Upper lobe of left lung (tissue), 4 donors: ENCODE measurements around the gene PLVAP.

Source experiments
- POLR2A ChIP-seq, 4 donors: fragments of 450-650 bp; IDR thresholded peaks; one replicate each; pipeline ENCODE4 v1.5.1; 2016 to 2017; ENCODE audit warnings: antibody characterized with exemption in 4 of 4, mild to moderate bottlenecking in 2 of 4
- POLR2AphosphoS5 ChIP-seq, 2 donors: sonication (generic); formaldehyde crosslinking; IDR thresholded peaks; one replicate each; pipeline ENCODE4 v1.5.1; 2017; ENCODE audit warnings: antibody characterized with exemption in 2 of 2
- TF ChIP-seq, protein P1 (sequence below), 6 experiments: fragments of 450-650 bp in 4 of 6; fragments of 200-600 bp in 2 of 6; sonication (generic) in 2 of 6; IDR thresholded peaks; one replicate each; pipeline ENCODE4 v1.5.1; 2016 to 2019; ENCODE audit warnings: antibody characterized with exemption in 6 of 6

DNA sequence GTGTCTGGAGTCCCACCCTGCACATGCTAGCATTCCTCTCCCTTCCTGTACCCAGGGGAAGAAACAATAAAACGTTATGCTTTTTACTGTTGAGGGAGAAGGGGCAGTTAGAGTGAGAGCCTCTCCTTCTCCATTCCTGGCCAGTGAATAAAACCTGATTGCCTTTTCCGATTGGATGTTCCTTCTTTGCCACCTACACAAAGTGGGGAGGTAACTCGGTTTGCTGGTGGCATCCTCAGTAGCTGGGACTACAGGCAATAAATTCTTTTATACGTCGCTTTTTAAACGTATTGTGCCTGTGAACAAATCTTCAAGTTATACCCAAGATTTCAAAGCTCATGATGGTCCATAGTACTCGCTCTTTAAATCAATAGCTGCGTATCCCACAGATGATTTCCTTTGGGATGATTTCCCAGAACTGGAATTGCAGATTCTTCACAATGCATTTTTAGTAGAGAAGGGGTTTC, 42.0 kb upstream of the PLVAP start:
- TF ChIP-seq POLR2A (IDR thresholded peaks at IDR 0.05) (no peak), POLR2AphosphoS5 (IDR thresholded peaks at IDR 0.05) (no peak)
- TF ChIP-seq, protein P1, sequence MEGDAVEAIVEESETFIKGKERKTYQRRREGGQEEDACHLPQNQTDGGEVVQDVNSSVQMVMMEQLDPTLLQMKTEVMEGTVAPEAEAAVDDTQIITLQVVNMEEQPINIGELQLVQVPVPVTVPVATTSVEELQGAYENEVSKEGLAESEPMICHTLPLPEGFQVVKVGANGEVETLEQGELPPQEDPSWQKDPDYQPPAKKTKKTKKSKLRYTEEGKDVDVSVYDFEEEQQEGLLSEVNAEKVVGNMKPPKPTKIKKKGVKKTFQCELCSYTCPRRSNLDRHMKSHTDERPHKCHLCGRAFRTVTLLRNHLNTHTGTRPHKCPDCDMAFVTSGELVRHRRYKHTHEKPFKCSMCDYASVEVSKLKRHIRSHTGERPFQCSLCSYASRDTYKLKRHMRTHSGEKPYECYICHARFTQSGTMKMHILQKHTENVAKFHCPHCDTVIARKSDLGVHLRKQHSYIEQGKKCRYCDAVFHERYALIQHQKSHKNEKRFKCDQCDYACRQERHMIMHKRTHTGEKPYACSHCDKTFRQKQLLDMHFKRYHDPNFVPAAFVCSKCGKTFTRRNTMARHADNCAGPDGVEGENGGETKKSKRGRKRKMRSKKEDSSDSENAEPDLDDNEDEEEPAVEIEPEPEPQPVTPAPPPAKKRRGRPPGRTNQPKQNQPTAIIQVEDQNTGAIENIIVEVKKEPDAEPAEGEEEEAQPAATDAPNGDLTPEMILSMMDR (IDR thresholded peaks at IDR 0.05), result no peak
